PC-3 (cell line): Measurements from ENCODE around the gene AKAP7.

ENCODE experiments used
- CTCF ChIP-seq: fragments of 300-600 bp; sonication (generic); conservative IDR thresholded peaks from 2 replicates; pipeline ENCODE4 v1.5.1; 2017; ENCODE audit warnings: antibody characterized with exemption, low read depth, mild to moderate bottlenecking, low read length
- EZH2 ChIP-seq: fragments of 300-600 bp; sonication (generic); IDR thresholded peaks from one replicate; pipeline ENCODE4 v1.6.1; 2017; ENCODE audit warnings: antibody characterized with exemption, mild to moderate bottlenecking, low read length; ENCODE audit not compliant: unreplicated experiment
- EZH2phosphoT487 ChIP-seq: fragments of 300-600 bp; sonication (generic); IDR thresholded peaks from 2 replicates; pipeline ENCODE4 v1.6.1; 2018; ENCODE audit warnings: mild to moderate bottlenecking, antibody characterized with exemption, low read length, borderline replicate concordance

GRCh38 chr6:131103901-131104300 lies 31.4 kb upstream of the AKAP7 start:
- TF ChIP-seq CTCF (no peak), EZH2 (no peak), EZH2phosphoT487 (no peak)
